ENCODE data around the gene GLUD1. TPM values are rescaled to one million over a fixed set of nuclear protein-coding genes. Genes with fewer than 3 reads are reported as not detected.

Gene GLUD1
- total RNA-seq, 2 experiments from 2014 or later, result 98.5 to 109 TPM

GRCh38 chr10:87058171-87058570, 36.5 kb downstream of the GLUD1 start:
- TF ChIP-seq EZH2phosphoT487 (IDR thresholded peaks at IDR 0.05; ENCODE audit: borderline replicate concordance, low read depth, low read length), result no peak
- TF ChIP-seq CTCF (conservative IDR thresholded peaks at IDR 0.05; ENCODE audit: low read length), result no peak
- DNase-seq (ENCODE audit: low spot score), result no peak
- intact Hi-C loops (cut with micrococcal nuclease; ENCODE audit: unreplicated experiment), result no loop called here
- no peaks in the 10 kb centered on the region for H3K9me2 ChIP-seq (ENCODE audit: insufficient read depth, low read length)
- CTCF ChIA-PET (ENCODE audit: unreplicated experiment), result no interaction called here
- no peak overlapping the region for H3K4me2 ChIP-seq (ENCODE audit: low read length)
- H3K36me3 ChIP-seq (ENCODE audit: insufficient read depth, low read length), result peaks cover 94% of the 10 kb centered on the region
- H4K20me1 ChIP-seq (ENCODE audit: insufficient read depth, low read length), result no peaks in the 10 kb centered on the region
- H3K27ac ChIP-seq (ENCODE audit: low read depth, low read length, poor library complexity, severe bottlenecking), result no peak overlapping the region
- POLR2A ChIA-PET, result no interaction called here
- H3K4me1 ChIP-seq (ENCODE audit: insufficient read depth, low read length, poor library complexity, severe bottlenecking), result no peaks in the 10 kb centered on the region
- H3K9me3 ChIP-seq (ENCODE audit: low read length), result no peaks in the 10 kb centered on the region
- no peak overlapping the region for H2AFZ ChIP-seq (ENCODE audit: low read length)
- H3K79me2 ChIP-seq (ENCODE audit: insufficient read depth, low read depth, low read length), result no peaks in the 10 kb centered on the region
- no peak overlapping the region for H3K4me3 ChIP-seq (ENCODE audit: low read depth, low read length, poor library complexity, severe bottlenecking)
- BruUV-seq (replicated peaks), result no TSS peak

- Histone ChIP-seq H3K4me3 (ENCODE audit: low read depth, low read length, poor library complexity, severe bottlenecking) (no peak overlapping the region), H3K4me1 (ENCODE audit: insufficient read depth, low read length, poor library complexity, severe bottlenecking) (no peaks in the 10 kb centered on the region), H2AFZ (ENCODE audit: low read length) (no peak overlapping the region), H3K9me2 (ENCODE audit: insufficient read depth, low read length) (no peaks in the 10 kb centered on the region), H3K79me2 (ENCODE audit: insufficient read depth, low read depth, low read length) (no peaks in the 10 kb centered on the region), H3K4me2 (ENCODE audit: low read length) (no peak overlapping the region), H3K9me3 (ENCODE audit: low read length) (no peaks in the 10 kb centered on the region), H4K20me1 (ENCODE audit: insufficient read depth, low read length) (no peaks in the 10 kb centered on the region), H3K36me3 (ENCODE audit: insufficient read depth, low read length) (peaks cover 92% of the 10 kb centered on the region), H3K27ac (ENCODE audit: low read depth, low read length, poor library complexity, severe bottlenecking) (no peak overlapping the region)
- BruUV-seq (replicated peaks), result no TSS peak
- ChIA-PET CTCF (ENCODE audit: unreplicated experiment) (interaction anchor here (0.5 kb wide), 1 partner anchor 23 kb away, joined by 3 read pairs; no protein-coding TSS in a partner anchor), POLR2A (interaction anchor here (0.9 kb wide), 1 partner anchor 10 kb away, joined by 4 read pairs; no protein-coding TSS in a partner anchor)
- DNase-seq (ENCODE audit: low spot score), result no peak
- TF ChIP-seq CTCF (conservative IDR thresholded peaks at IDR 0.05; ENCODE audit: low read length) (no peak), EZH2phosphoT487 (IDR thresholded peaks at IDR 0.05; ENCODE audit: borderline replicate concordance, low read depth, low read length) (no peak)
- intact Hi-C loops (cut with micrococcal nuclease; ENCODE audit: unreplicated experiment), result no loop called here
Measured at GRCh38 chr10:87054373-87055295, 40.0 kb downstream of the GLUD1 start.
